OCI-LY7 (cell line): ENCODE results near the gene FAAP20.

Experiments
- CTCF ChIP-seq: fragments of 200-600 bp; sonication (generic); conservative IDR thresholded peaks from 2 replicates; pipeline ENCODE4 v1.5.1; 2014; ENCODE audit warnings: mild to moderate bottlenecking, antibody characterized with exemption, low read length, moderate library complexity, mixed read lengths
- EZH2phosphoT487 ChIP-seq: fragments of 200-600 bp; sonication (generic); IDR thresholded peaks from 2 replicates; pipeline ENCODE4 v1.6.1; 2018; ENCODE audit warnings: low read depth, borderline replicate concordance, mild to moderate bottlenecking, mixed run types, antibody characterized with exemption, low read length, moderate library complexity, mixed read lengths

- TF ChIP-seq CTCF = no peak
- TF ChIP-seq EZH2phosphoT487 = no peak
Observed at GRCh38 chr1:2215909-2216766, 21.6 kb upstream of the FAAP20 start.
